Activated T-cell treated with anti-CD3 and anti-CD28 coated beads, Interleukin-2, amount 50 U/mL, for 4 hours (primary cell): ENCODE data around the gene PHACTR1. TPM values are rescaled to one million over a fixed set of nuclear protein-coding genes. Genes with fewer than 3 reads are reported as not detected.

Source experiments
- ATAC-seq, 2 donors: fragments of 200-7000 bp; cut with Tn5 transposase; one replicate each; pipeline ENCODE4 v1.10.0; 2021
- DNase-seq: peaks from one replicate; pipeline ENCODE4 v3.0.0-alpha.2; 2020
- H3K27me3 Mint-ChIP-seq: one replicate; pipeline ENCODE4 v1.8.0; 2021; ENCODE audit warnings: low read depth, mixed read lengths
- H3K36me3 Mint-ChIP-seq: one replicate; pipeline ENCODE4 v1.8.0; 2022; ENCODE audit warnings: mixed read lengths; ENCODE audit not compliant: insufficient read depth
- H3K4me1 Mint-ChIP-seq: one replicate; pipeline ENCODE4 v1.8.0; 2021; ENCODE audit warnings: low read depth, mixed read lengths
- H3K4me3 Mint-ChIP-seq: one replicate; pipeline ENCODE4 v1.8.0; 2021; ENCODE audit warnings: mild to moderate bottlenecking, moderate library complexity, mixed read lengths
- H3K9me3 Mint-ChIP-seq: one replicate; pipeline ENCODE4 v1.8.0; 2021; ENCODE audit warnings: mixed read lengths
- total RNA-seq, 3 donors: library from RNA; stranded (reverse); gene quantifications; one replicate each; pipeline ENCODE4 v1.2.1, GENCODE V29; 2021

The PHACTR1 gene
- total RNA-seq, 3 donors from 2014 or later = 0.26 to 1.1 (median 0.30) TPM

GRCh38 chr6:13272131-13273046, 555.8 kb downstream of the PHACTR1 start:
- ATAC-seq (no peak), DNase-seq (no peak)
- Mint-ChIP-seq H3K9me3 (no peaks in the 10 kb centered on the region), H3K4me1 (peaks cover 29% of the 10 kb centered on the region), H3K27me3 (no peaks in the 10 kb centered on the region), H3K36me3 (no peaks in the 10 kb centered on the region), H3K4me3 (peak overlapping the region; percentile 63)

GRCh38 chr6:13273202-13273930, 556.8 kb downstream of the PHACTR1 start:
- ATAC-seq (no peak), DNase-seq (no peak)
- Mint-ChIP-seq H3K27me3 (no peaks in the 10 kb centered on the region), H3K36me3 (no peaks in the 10 kb centered on the region), H3K4me1 (peaks cover 30% of the 10 kb centered on the region), H3K4me3 (peak overlapping the region; percentile 63), H3K9me3 (no peaks in the 10 kb centered on the region)

GRCh38 chr6:13273931-13274706, 557.6 kb downstream of the PHACTR1 start:
- DNase-seq = peak; percentile 77
- ATAC-seq = peak; percentile 96
- Mint-ChIP-seq H3K36me3 (no peaks in the 10 kb centered on the region), H3K9me3 (no peaks in the 10 kb centered on the region), H3K27me3 (no peaks in the 10 kb centered on the region), H3K4me1 (peaks cover 30% of the 10 kb centered on the region), H3K4me3 (peak overlapping the region; percentile 63)

- ATAC-seq (no peak), DNase-seq (no peak)
- Mint-ChIP-seq H3K4me1 (peaks cover 30% of the 10 kb centered on the region), H3K27me3 (no peaks in the 10 kb centered on the region), H3K9me3 (no peaks in the 10 kb centered on the region), H3K4me3 (peak overlapping the region; percentile 63), H3K36me3 (no peaks in the 10 kb centered on the region)
These were observed 558.3 kb downstream of the PHACTR1 start for GRCh38 chr6:13274707-13275434.

- H3K9me3 Mint-ChIP-seq = no peaks in the 10 kb centered on the region
- no peaks in the 10 kb centered on the region for H3K36me3 Mint-ChIP-seq
- H3K4me1 Mint-ChIP-seq = peaks cover 30% of the 10 kb centered on the region
- no peak for DNase-seq
- no peak overlapping the region for H3K4me3 Mint-ChIP-seq
- ATAC-seq = no peak
- no peaks in the 10 kb centered on the region for H3K27me3 Mint-ChIP-seq
These were observed 558.9 kb downstream of the PHACTR1 start for GRCh38 chr6:13275435-13275989.

- Mint-ChIP-seq H3K9me3 (no peaks in the 10 kb centered on the region), H3K36me3 (no peaks in the 10 kb centered on the region), H3K4me3 (no peak overlapping the region), H3K4me1 (peaks cover 27% of the 10 kb centered on the region), H3K27me3 (no peaks in the 10 kb centered on the region)
- ATAC-seq (no peak), DNase-seq (no peak)
These were observed 560.7 kb downstream of the PHACTR1 start for GRCh38 chr6:13277231-13277630.

GRCh38 chr6:13278164-13278563, 561.6 kb downstream of the PHACTR1 start:
- Mint-ChIP-seq H3K4me3 (no peak overlapping the region), H3K27me3 (no peaks in the 10 kb centered on the region), H3K9me3 (no peaks in the 10 kb centered on the region), H3K4me1 (peaks cover 21% of the 10 kb centered on the region), H3K36me3 (no peaks in the 10 kb centered on the region)
- DNase-seq (no peak), ATAC-seq (no peak)

GRCh38 chr6:13278991-13279390, 562.4 kb downstream of the PHACTR1 start:
- no peak for ATAC-seq
- Mint-ChIP-seq H3K4me1 (peaks cover 13% of the 10 kb centered on the region), H3K9me3 (no peaks in the 10 kb centered on the region), H3K4me3 (no peak overlapping the region), H3K27me3 (no peaks in the 10 kb centered on the region), H3K36me3 (no peaks in the 10 kb centered on the region)
- no peak for DNase-seq

GRCh38 chr6:13280254-13280653, 563.7 kb downstream of the PHACTR1 start:
- Mint-ChIP-seq H3K36me3 (no peaks in the 10 kb centered on the region), H3K9me3 (no peaks in the 10 kb centered on the region), H3K4me3 (no peak overlapping the region), H3K27me3 (no peaks in the 10 kb centered on the region), H3K4me1 (peaks cover 5% of the 10 kb centered on the region)
- ATAC-seq (no peak), DNase-seq (no peak)

GRCh38 chr6:13281686-13282085, 565.1 kb downstream of the PHACTR1 start:
- no peak for DNase-seq

GRCh38 chr6:13282393-13283069, 566.0 kb downstream of the PHACTR1 start:
- peak in 1 of 2 donors; percentile 23 for ATAC-seq
- H3K36me3 Mint-ChIP-seq = peaks cover 2% of the 10 kb centered on the region
- no peak for DNase-seq
- peaks cover 2% of the 10 kb centered on the region for H3K4me1 Mint-ChIP-seq
- H3K4me3 Mint-ChIP-seq = no peak overlapping the region
- H3K9me3 Mint-ChIP-seq = peaks cover 13% of the 10 kb centered on the region
- no peaks in the 10 kb centered on the region for H3K27me3 Mint-ChIP-seq

More at GRCh38 chr6:13281686-13282085, 565.1 kb downstream of the PHACTR1 start:
- no peaks in the 10 kb centered on the region for H3K36me3 Mint-ChIP-seq
- peaks cover 2% of the 10 kb centered on the region for H3K4me1 Mint-ChIP-seq
- no peak overlapping the region for H3K4me3 Mint-ChIP-seq
- no peaks in the 10 kb centered on the region for H3K27me3 Mint-ChIP-seq
- ATAC-seq = no peak
- peaks cover 10% of the 10 kb centered on the region for H3K9me3 Mint-ChIP-seq

GRCh38 chr6:13283331-13283730, 566.8 kb downstream of the PHACTR1 start:
- Mint-ChIP-seq H3K36me3 (peaks cover 2% of the 10 kb centered on the region), H3K27me3 (no peaks in the 10 kb centered on the region), H3K9me3 (peaks cover 13% of the 10 kb centered on the region), H3K4me3 (no peak overlapping the region), H3K4me1 (no peaks in the 10 kb centered on the region)
- DNase-seq (no peak), ATAC-seq (no peak)

GRCh38 chr6:13284646-13285045, 568.1 kb downstream of the PHACTR1 start:
- ATAC-seq (no peak), DNase-seq (no peak)
- peaks cover 13% of the 10 kb centered on the region for H3K9me3 Mint-ChIP-seq
- H3K36me3 Mint-ChIP-seq = peaks cover 6% of the 10 kb centered on the region
- no peaks in the 10 kb centered on the region for H3K4me1 Mint-ChIP-seq
- H3K4me3 Mint-ChIP-seq = no peak overlapping the region
- H3K27me3 Mint-ChIP-seq = no peaks in the 10 kb centered on the region
